SIG-M5 treated with dmso at 0.1 percent for 504 hours (cell line): Measurements from ENCODE around the gene ILF2.
"Not testable (repeated sequence)": the region's sequence is repeated elsewhere in the genome, so short reads cannot be mapped to it uniquely, and the experiment has no call there.

ENCODE experiments used
- DNase-seq: peaks from one replicate; lab custom pipeline; 2025; ENCODE audit not compliant: unreplicated experiment; lab: John Stamatoyannopoulos, UW

Gene ILF2

GRCh38 chr1:153649137-153649862 is 21.5 kb downstream of the ILF2 start:
- DNase-seq: no peak

GRCh38 chr1:153648000-153648643 is 22.7 kb downstream of the ILF2 start:
- DNase-seq: no peak

GRCh38 chr1:153647346-153647714 is 23.5 kb downstream of the ILF2 start:
- DNase-seq: no peak

GRCh38 chr1:153646672-153647345 is 24.0 kb downstream of the ILF2 start:
- peak; percentile 43 for DNase-seq

GRCh38 chr1:153643816-153644215 is 27.0 kb downstream of the ILF2 start:
- no peak for DNase-seq

- no peak for DNase-seq
Observed at GRCh38 chr1:153643100-153643499, 27.7 kb downstream of the ILF2 start.

GRCh38 chr1:153642161-153642560 is 28.6 kb downstream of the ILF2 start:
- DNase-seq: no peak

- no peak for DNase-seq
Observed at GRCh38 chr1:153640861-153641260, 29.9 kb downstream of the ILF2 start.

GRCh38 chr1:153640213-153640612 is 30.6 kb downstream of the ILF2 start:
- DNase-seq: not testable (repeated sequence)

- DNase-seq: no peak
Observed at GRCh38 chr1:153639280-153639679, 31.5 kb downstream of the ILF2 start.

GRCh38 chr1:153638261-153638660 is 32.5 kb downstream of the ILF2 start:
- no peak for DNase-seq

- DNase-seq: no peak
Observed at GRCh38 chr1:153636312-153636711, 34.5 kb downstream of the ILF2 start.

- no peak for DNase-seq
Observed at GRCh38 chr1:153635872-153636271, 34.9 kb downstream of the ILF2 start.

GRCh38 chr1:153633754-153634665 is 36.8 kb downstream of the ILF2 start, which contains the start of gene CHTOP:
Gene CHTOP, plus strand, starts transcription at chr1:153634066. Its CDS starts 2,523 bp downstream, at chr1:153636589.
- DNase-seq: peak; percentile 98

- DNase-seq: no peak
Observed at GRCh38 chr1:153633161-153633753, 37.5 kb downstream of the ILF2 start.

GRCh38 chr1:153631047-153632022 is 39.5 kb downstream of the ILF2 start:
- DNase-seq: no peak

GRCh38 chr1:153630384-153630783 is 40.4 kb downstream of the ILF2 start:
- no peak for DNase-seq

GRCh38 chr1:153629971-153630370 is 40.8 kb downstream of the ILF2 start:
- DNase-seq: no peak

GRCh38 chr1:153629343-153629665 is 41.5 kb downstream of the ILF2 start:
- DNase-seq: no peak
